HCT116 (cell line): Measurements from ENCODE around the gene BTBD10. TPM values are rescaled to one million over a fixed set of nuclear protein-coding genes. Genes with fewer than 3 reads are reported as not detected.

Experiments used
- ATAC-seq: fragments of 200-7000 bp; cut with Tn5 transposase; 2 replicates; pipeline ENCODE4 v1.9.1; 2020; ENCODE audit warnings: mild to moderate bottlenecking, moderate library complexity
- BruUV-seq: library from RNA; stranded (reverse); fragments of 400-500 nt; replicated peaks from 2 replicates; lab custom pipeline; 2021; lab: Mats Ljungman, UMichigan
- CTCF ChIA-PET: fragments of 300-600 bp; sonication (Branson Sonifier 250); formaldehyde crosslinking; loops from one replicate; lab custom pipeline; 2021; ENCODE audit warnings: antibody characterized with exemption; lab: Charles Lee
- POLR2A ChIA-PET: fragments of 300-600, 350-600 bp; sonication (Branson Sonifier 250); formaldehyde crosslinking; loops from one replicate; lab custom pipeline; 2021; ENCODE audit warnings: antibody characterized with exemption; lab: Charles Lee
- RAD21 ChIA-PET, 2 experiments: fragments of 300-600 bp; sonication (Branson Sonifier 250); formaldehyde crosslinking; loops; one replicate each; lab custom pipeline; 2023; ENCODE audit warnings: low total read pairs in 2 of 2; ENCODE audit not compliant: uncharacterized antibody in 2 of 2, unreplicated experiment in 2 of 2, low non-redundant PET in 1 of 2; lab: Charles Lee
- DNase-seq: peaks from one replicate; pipeline ENCODE4 v3.0.0-alpha.2; 2010; ENCODE audit warnings: low read depth, low spot score
- H2AFZ ChIP-seq: fragments of 200-600 bp; shearing (Covaris generic), sonication (generic); 2 replicates; pipeline ENCODE4 v1.6.1; 2017; ENCODE audit warnings: low read depth, mixed run types, mixed read lengths, antibody characterized with exemption, low read length; ENCODE audit not compliant: poor library complexity, severe bottlenecking
- H3K27ac ChIP-seq: 2 replicates; pipeline ENCODE4 v1.5.1; 2012; ENCODE audit warnings: low read depth, low read length
- H3K27me3 ChIP-seq: fragments of 200-600 bp; sonication (generic); 2 replicates; pipeline ENCODE4 v1.6.1; 2016; ENCODE audit warnings: mixed run types, low read length, mixed read lengths; ENCODE audit not compliant: insufficient read depth
- H3K36me3 ChIP-seq, 2 experiments: fragments of 200-500 bp in 1 of 2; fragments of 200-600 bp in 1 of 2; sonication (Bioruptor generic) in 1 of 2; sonication (generic) in 1 of 2; 2 replicates each; pipeline versions ENCODE4 v1.5.1 to v1.6.1; 2014 to 2016; ENCODE audit warnings: low read length in 2 of 2, inconsistent platforms in 1 of 2, mixed read lengths in 1 of 2, mixed run types in 1 of 2; ENCODE audit not compliant: insufficient read depth in 2 of 2, control insufficient read depth in 1 of 2
- H3K4me1 ChIP-seq, 2 experiments: fragments of 200-600 bp in 1 of 2; sonication (generic) in 1 of 2; 2 replicates each; pipeline versions ENCODE4 v1.5.1 to v1.6.1; 2012 to 2017; ENCODE audit warnings: low read length in 2 of 2, inconsistent platforms in 1 of 2, mild to moderate bottlenecking in 1 of 2, mixed read lengths in 1 of 2, mixed run types in 1 of 2, moderate library complexity in 1 of 2; ENCODE audit not compliant: insufficient read depth in 2 of 2, control insufficient read depth in 1 of 2
- H3K4me2 ChIP-seq: fragments of 200-600 bp; sonication (generic); 2 replicates; pipeline ENCODE4 v1.6.1; 2017; ENCODE audit warnings: mixed run types, low read length, mixed read lengths
- H3K4me3 ChIP-seq, 2 experiments: fragments of 200-600 bp in 1 of 2; sonication (generic) in 1 of 2; replicated peaks in 1 of 2; 2 replicates each; pipeline ENCODE4 v1.5.1; 2011 to 2016; ENCODE audit warnings: low read length in 2 of 2, control low read depth in 1 of 2, low read depth in 1 of 2, mild to moderate bottlenecking in 1 of 2, mixed read lengths in 1 of 2, mixed run types in 1 of 2
- H3K79me2 ChIP-seq: fragments of 200-600 bp; sonication (generic); 2 replicates; pipeline ENCODE4 v1.6.1; 2017; ENCODE audit warnings: mild to moderate bottlenecking, mixed run types, low read length, moderate library complexity, mixed read lengths; ENCODE audit not compliant: insufficient read depth
- H3K9ac ChIP-seq: fragments of 200-600 bp; sonication (generic); 2 replicates; pipeline ENCODE4 v1.6.1; 2016; ENCODE audit warnings: low read length, mixed read lengths
- H3K9me2 ChIP-seq: fragments of 200-600 bp; sonication (generic), shearing (Covaris generic); 2 replicates; pipeline ENCODE4 v1.6.1; 2017; ENCODE audit warnings: mixed run types, mild to moderate bottlenecking, moderate library complexity; ENCODE audit not compliant: insufficient read depth
- H3K9me3 ChIP-seq, 2 experiments: fragments of 200-500 bp in 1 of 2; fragments of 200-600 bp in 1 of 2; sonication (Bioruptor generic) in 1 of 2; sonication (generic) in 1 of 2; 2 replicates each; pipeline ENCODE4 v1.6.1; 2014 to 2017; ENCODE audit warnings: low read length in 2 of 2, mixed read lengths in 2 of 2, inconsistent platforms in 1 of 2, low read depth in 1 of 2, mild to moderate bottlenecking in 1 of 2, mixed run types in 1 of 2, moderate library complexity in 1 of 2; ENCODE audit not compliant: control insufficient read depth in 1 of 2, insufficient read depth in 1 of 2
- H4K20me1 ChIP-seq: fragments of 200-600 bp; sonication (generic), shearing (Covaris generic); 2 replicates; pipeline ENCODE4 v1.6.1; 2017; ENCODE audit warnings: mixed run types, mild to moderate bottlenecking, moderate library complexity; ENCODE audit not compliant: insufficient read depth
- ATF3 ChIP-seq: IDR thresholded peaks from 2 replicates; pipeline ENCODE4 v1.6.1; 2012
- CEBPB ChIP-seq: IDR thresholded peaks from 2 replicates; pipeline ENCODE4 v1.6.1; 2012; ENCODE audit warnings: low read depth
- CTCF ChIP-seq, 3 experiments: fragments of 200-600 bp in 1 of 3; sonication (generic) in 1 of 3; IDR thresholded peaks in 2 of 3; conservative IDR thresholded peaks in 1 of 3; 2 replicates each; pipeline ENCODE4 v1.5.1; 2012 to 2017; ENCODE audit warnings: low read depth in 2 of 3, low read length in 2 of 3, antibody characterized with exemption in 1 of 3, borderline replicate concordance in 1 of 3, control low read depth in 1 of 3, mild to moderate bottlenecking in 1 of 3, mixed read lengths in 1 of 3, mixed run types in 1 of 3, moderate library complexity in 1 of 3; ENCODE audit not compliant: insufficient read depth in 1 of 3
- ELF1 ChIP-seq: IDR thresholded peaks from 2 replicates; pipeline ENCODE4 v1.6.1; 2012; ENCODE audit warnings: low read depth, borderline replicate concordance
- EZH2phosphoT487 ChIP-seq: fragments of 200-600 bp; IDR thresholded peaks from 2 replicates; pipeline ENCODE4 v1.6.1; 2018; ENCODE audit warnings: antibody characterized with exemption, borderline replicate concordance
- JUND ChIP-seq: IDR thresholded peaks from 2 replicates; pipeline ENCODE4 v1.6.1; 2012
- MAX ChIP-seq: IDR thresholded peaks from 2 replicates; pipeline ENCODE4 v1.6.1; 2012
- REST ChIP-seq: IDR thresholded peaks from 2 replicates; pipeline ENCODE4 v1.6.1; 2012; ENCODE audit warnings: low read depth
- SIN3A ChIP-seq: IDR thresholded peaks from 2 replicates; pipeline ENCODE4 v1.6.1; 2012; ENCODE audit warnings: low read depth
- SP1 ChIP-seq: IDR thresholded peaks from 2 replicates; pipeline ENCODE4 v1.6.1; 2012; ENCODE audit warnings: low read depth
- TCF7L2 ChIP-seq: IDR thresholded peaks from 2 replicates; pipeline ENCODE4 v1.7.0; 2011; ENCODE audit warnings: borderline replicate concordance, inconsistent platforms; ENCODE audit not compliant: insufficient read depth, insufficient read length; ENCODE audit errors: extremely low read depth
- ZFX ChIP-seq: fragments of 450-650 bp; IDR thresholded peaks from 2 replicates; pipeline ENCODE4 v1.6.1; 2017
- intact Hi-C: fragments of 100-400 bp; cut with micrococcal nuclease; formaldehyde crosslinking; loops from 2 replicates; pipeline ENCODE4 v1.10.0; 2022
- total RNA-seq: library from RNA; stranded (reverse); gene quantifications from one replicate; pipeline ENCODE4 v1.2.1, GENCODE V29; 2021; ENCODE audit not compliant: unreplicated experiment

BTBD10 gene
- total RNA-seq, 1 experiment from 2014 or later, result 17.0 TPM

- no peak overlapping the region for H2AFZ ChIP-seq
- H3K27me3 ChIP-seq, result no peaks in the 10 kb centered on the region
- no peak overlapping the region for H3K4me3 ChIP-seq
- no peak overlapping the region for H3K27ac ChIP-seq
- no peak overlapping the region for H3K4me2 ChIP-seq
- no peaks in the 10 kb centered on the region for H3K36me3 ChIP-seq
- no peaks in the 10 kb centered on the region for H3K79me2 ChIP-seq
- ATAC-seq (no peak), DNase-seq (no peak)
- peaks cover 3% of the 10 kb centered on the region; the same call in 1 of the 2 replicates for H4K20me1 ChIP-seq
- H3K9ac ChIP-seq, result no peak overlapping the region
- BruUV-seq, result no TSS peak
- ChIA-PET CTCF (no interaction called here), RAD21 (no interaction called here), POLR2A (no interaction called here)
- no peaks in the 10 kb centered on the region for H3K4me1 ChIP-seq
- intact Hi-C loops, result no loop called here
- TF ChIP-seq REST (no peak), ZFX (no peak), CTCF (IDR thresholded peaks at IDR 0.05 in 2 of 3, conservative IDR thresholded peaks at IDR 0.05 in 1 of 3; ENCODE audit: borderline replicate concordance in 1 of 3, insufficient read depth in 1 of 3, low read depth in 2 of 3, low read length in 2 of 3) (no peak), SP1 (no peak), EZH2phosphoT487 (no peak), ATF3 (no peak), MAX (no peak), SIN3A (no peak), ELF1 (no peak), TCF7L2 (no peak), CEBPB (no peak), JUND (no peak)
- no peaks in the 10 kb centered on the region for H3K9me2 ChIP-seq
- H3K9me3 ChIP-seq, result no peaks in the 10 kb centered on the region
Observed at GRCh38 chr11:13421561-13421960, 41.5 kb downstream of the BTBD10 start.
